Hematopoietic multipotent progenitor cell treated with erythropoietin and hydrocortisone succinate and interleukin-3 and kit ligand, for 8 days (in vitro differentiated cells): ENCODE results near the gene CNST.

Source experiments
- DNase-seq: peaks from one replicate; pipeline ENCODE4 v3.0.0-alpha.2; 2015

The CNST gene, protein sequence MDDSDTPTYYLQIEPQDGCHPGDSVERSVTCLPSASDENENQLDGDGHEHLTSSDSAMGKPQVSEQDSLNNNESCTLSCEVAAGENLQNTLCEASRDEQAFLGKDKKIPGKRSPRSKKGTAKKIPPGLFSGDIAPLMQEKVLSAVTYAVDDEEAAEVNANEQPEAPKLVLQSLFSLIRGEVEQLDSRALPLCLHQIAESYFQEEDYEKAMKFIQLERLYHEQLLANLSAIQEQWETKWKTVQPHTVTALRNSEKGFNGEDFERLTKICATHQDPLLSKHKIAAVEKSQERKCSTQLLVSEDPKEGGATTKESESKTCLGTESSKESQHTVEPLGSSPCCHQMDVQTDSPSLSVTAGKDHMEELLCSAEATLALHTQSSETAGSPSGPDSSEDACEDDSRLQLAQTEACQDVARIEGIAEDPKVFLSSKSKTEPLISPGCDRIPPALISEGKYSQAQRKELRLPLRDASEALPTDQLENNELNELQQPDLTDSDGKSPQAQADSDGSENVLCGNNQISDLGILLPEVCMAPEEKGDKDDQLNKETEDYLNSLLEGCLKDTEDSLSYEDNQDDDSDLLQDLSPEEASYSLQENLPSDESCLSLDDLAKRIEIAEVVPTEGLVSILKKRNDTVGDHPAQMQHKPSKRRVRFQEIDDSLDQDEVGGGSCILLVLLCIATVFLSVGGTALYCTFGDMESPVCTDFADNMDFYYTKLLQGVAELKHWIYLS

DNA sequence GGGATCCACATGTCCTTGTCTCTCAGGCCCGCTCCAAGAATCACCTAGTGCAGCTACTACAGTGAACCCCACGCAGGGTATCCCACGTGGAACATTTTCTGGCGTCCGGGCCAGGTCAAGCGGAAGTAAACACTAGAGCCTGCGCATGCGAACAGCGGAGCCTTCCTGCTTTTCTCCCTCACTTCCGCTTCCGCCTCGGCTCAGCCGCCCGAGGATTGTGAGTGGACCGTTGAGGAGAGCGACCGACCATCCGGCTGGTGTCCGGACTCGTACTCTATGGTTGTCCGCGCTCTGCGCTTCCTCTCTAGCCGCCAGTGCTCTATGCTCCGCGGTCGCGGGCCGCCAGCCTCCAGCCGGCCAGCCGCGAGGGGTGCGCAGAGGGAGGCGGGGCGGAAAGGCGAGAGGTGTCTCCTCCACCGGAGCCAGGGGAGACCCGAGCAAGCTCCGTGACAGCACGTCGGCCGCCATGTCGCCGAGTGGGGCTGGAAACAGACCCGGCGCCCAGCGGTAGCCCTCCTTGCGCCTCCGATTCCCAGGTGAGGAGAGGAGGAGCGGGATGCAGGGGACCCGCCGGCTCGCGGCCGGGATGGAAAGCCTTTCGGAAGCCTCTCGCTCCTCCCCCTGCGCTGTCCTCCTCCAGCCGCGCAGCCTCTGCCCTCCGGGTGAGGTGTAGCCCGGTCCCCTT, at the start of gene CNST, which contains the start of gene TFB2M:
Gene CNST, plus strand, starts transcription at position 329 of the 685 bp plus-strand sequence. CDS start 25,107 bp downstream, outside the sequence.
Gene TFB2M, minus strand, starts transcription at position 134 of the 685 bp plus-strand sequence. Its CDS starts 123 bp downstream, at position 11.
- DNase-seq = peak; percentile 99

DNA sequence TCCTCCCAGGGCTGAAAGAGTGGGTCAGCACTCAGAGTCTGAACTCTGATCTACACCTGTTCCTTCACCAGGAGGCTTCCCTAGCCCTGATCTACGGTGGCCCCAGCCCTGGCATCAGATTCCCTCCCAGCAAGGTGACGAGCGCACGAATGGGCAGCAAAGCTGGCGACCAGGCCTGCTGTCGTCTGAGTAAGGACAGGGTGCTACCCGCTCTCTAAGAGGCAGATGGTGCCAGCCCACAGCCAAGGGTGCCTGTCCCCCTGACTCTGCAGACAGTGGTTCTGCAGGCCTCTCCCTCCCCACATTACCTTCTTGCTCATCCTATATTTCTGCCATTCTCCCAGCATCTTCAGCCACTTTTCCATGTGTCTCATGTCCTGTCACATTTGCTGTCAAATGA, 48.9 kb upstream of the CNST start:
- no peak for DNase-seq

DNA sequence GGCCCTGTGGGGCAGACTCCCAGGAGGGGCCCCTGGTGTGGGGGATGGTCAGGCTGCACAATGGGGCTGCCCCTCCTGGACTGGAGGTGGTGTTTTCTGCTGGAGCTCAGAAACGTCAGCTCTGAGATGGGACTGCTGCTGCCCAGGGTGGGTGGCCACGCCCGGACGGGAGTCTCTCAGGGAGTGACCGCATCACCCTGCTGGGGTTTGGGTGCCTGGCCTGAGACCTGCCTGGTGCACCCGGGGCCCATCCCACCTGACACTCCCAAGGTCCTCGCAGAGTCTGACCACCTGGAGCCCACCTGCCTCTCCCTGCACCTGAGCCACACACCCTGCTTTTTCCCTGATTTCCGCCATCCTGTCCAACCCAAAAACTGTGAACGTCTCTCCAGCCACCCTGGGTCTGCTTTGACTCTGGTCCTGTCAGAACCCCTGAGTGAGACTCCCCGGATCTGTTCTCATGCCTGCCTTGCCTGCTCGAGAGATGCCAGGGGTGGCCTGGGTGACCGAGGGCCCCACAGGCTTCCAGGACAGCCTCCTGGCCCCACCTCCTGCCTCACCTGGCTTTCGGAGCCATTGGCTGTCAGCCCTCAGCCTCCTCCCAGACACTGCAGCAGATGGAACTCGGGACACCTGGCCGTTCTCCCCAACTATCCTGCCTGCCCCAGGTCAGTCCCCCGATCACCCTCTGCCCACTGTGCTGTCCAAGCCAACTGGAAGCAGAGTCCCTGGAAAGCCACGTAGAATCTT, 47.6 kb upstream of the CNST start:
- DNase-seq = no peak

DNA sequence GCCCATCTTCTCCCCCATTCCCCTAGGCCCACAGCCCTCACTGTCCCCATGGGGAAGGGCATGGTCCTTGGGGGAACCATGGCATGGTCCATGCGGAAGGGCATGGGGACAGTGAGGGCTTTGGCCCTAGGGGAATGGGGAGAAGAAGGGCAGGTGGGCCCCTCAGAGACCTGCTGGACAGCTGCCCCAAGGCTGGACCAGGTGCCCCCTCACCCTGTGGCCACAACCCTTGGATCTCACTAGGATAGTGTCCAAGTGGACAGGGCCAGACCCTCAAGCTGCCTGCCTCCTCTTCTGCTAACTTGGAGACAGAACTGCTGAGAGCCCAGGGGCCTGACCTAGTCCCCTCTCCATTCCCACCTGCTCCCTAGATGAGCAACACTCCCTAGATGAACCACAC, 46.7 kb upstream of the CNST start:
- DNase-seq = no peak

DNA sequence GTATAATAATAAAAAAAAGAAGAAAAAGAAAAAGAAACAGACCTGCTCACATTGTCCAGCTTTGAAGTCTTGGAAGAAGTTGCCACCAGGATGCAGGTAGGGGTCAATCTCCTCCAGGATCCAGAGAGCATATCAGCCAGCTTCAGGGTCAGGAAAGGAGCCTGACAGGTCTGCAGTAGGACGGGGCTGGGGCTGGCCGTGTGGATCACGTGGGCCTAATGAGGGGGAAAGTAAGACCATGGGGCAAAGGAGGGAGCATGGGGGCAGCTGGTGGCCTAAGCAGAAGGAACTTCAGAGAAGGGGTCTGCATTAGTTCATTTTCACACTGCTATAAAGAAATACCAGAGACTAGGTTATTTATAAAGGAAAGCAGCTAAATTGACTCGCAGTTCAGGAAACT, 39.9 kb upstream of the CNST start:
- no peak for DNase-seq

DNA sequence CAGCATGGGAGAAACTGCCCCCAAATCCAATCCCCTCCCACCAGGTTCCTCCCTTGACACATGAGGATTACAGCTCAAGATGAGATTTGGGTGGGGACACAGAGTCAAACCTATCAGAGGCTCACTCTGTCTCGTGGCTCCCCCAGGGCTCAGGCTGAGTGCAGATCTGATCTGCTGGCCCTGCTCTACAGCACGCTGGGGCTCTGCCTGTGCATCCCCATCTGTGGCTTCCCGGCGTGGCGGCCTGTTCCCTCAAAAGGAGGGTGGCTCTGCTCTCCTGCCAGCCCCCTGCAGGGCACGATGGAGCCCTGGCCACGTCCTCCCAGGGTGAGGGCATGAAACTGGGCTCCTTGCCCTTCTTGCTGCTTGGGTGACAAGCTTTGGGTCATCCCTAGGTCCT, 39.3 kb upstream of the CNST start:
- no peak for DNase-seq

DNA sequence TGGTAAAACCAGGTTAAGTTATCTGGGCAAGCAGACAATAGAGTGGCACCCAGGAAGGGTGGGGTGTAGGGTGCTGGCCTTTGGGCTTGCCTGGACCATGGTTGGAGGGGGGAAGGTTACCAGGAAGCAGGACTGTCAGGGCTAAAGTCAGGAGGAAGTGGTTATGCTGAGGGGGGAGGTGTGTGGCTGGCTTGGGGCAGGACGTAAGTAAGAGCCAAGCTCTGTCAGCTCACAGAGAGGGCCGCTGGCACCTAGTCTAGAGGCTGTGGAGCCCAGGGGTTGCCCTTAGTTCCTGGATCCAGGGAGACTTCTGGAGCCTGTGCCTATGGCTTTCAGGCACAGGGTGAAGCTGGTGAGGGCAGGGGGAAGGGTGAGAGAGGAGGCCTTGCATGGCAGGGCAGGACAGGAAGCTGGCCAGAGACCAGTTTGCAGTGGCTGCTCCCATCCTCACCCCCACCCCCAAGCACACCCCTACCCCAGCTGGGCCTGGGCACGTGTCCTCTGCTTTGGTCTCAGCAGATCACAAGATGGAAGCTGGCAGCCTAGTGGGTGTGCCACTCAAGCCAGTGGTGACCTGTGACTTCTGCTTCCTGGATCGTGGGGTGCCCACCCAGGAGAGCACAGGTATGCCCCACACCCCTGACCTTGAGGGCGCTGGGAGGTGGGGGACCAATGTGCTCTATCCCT, 38.7 kb upstream of the CNST start:
- peak; percentile 31 for DNase-seq

DNA sequence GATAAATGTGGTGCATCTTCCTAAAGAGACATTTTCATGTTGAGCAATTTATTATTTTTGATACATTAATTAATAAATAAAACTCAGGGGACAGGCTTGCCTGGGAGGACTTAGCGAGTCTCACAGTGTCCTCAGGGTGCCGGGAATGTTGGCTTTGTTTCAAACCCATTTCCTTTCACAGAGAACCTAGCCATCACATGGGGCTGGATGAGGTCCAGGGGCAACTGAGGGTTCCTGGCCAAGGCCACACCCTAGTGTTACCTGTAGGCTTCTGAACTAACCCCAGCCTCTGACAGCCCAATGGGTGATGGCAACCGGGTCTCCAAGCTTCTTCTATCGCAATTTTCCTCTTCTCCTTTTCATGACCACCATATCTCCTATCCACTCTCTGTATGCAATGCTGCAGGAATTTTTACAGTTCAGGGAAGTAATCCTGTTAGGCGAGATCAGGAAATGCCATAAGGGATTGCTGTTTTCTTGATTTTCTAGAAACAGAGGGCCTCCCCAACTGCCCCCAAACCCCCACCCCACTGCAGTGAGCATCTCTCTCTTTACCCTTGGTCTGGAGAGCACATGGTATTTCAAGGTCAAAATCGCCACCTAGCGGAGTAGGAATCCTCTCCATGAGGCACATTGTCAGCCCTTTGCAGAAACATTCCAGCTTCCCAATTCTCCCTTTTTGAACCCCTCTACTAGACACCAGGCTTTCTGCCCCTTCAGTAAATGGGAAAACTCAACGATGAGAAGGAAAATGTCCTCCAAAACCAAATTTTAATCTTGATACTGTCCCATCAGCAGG, 37.1 kb upstream of the CNST start:
- DNase-seq = no peak

DNA sequence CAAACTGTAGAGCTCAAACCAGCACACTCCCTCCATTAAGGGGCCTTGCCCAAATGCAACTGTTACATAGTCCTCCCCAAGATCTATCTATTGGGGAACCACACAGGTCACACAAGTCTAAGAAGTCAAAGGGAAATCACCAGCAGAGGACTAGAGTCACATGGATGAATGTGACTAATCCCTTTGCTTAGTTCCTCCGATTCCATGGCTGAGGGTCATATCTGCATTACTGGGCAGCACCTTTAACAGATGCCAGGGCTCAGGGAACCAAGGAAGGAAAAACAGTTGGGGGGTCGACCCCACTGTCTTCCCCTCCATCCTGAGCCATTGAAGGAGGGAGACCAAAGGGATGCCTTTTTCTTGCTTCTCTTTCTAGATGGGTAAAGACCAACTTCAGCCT, 35.8 kb upstream of the CNST start:
- no peak for DNase-seq

DNA sequence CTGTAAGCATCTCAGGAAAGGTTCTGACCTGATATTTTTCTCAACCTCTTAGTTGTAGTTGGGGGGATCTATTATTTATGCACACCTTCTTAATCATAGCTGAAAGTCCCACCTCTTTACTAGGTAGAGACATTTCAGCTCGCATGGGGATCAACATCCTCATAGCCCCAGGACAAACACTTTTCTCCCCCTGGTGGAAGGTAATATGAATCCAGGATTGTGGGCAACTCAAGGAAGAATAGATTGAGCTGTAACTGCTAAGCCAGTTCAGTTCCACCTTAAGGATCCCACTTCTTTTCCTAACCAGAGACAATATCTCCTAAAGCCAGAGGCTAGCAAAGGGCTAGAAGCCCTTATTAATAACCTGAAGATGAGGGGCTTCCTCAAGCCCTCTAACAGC, 33.7 kb upstream of the CNST start:
- DNase-seq = no peak

DNA sequence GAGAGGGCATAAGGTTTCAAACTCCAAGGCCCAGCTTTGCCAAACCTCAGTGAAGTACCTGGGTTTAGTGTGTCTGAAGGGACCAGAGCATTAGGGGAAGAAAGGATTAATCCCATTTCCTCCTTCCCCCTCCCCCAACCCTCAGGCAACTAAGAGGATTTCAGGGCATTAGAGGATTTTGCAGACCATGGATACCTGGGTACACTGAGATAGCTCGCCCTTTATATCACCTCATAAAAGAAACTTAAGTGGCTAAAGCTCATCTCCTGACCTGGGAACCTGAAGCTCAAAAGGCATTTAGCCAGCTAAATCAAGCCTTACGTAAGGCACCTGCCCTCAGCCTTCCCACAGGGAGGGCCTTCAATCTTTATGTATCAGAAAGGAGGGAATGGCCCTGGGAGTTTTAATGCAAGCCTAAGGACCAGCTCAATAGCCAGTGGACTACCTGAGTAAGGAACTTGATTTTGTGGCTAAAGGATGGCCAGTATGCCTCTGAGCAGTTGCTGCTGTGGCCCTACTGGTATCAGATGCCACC, 32.8 kb upstream of the CNST start:
- DNase-seq = no peak

DNA sequence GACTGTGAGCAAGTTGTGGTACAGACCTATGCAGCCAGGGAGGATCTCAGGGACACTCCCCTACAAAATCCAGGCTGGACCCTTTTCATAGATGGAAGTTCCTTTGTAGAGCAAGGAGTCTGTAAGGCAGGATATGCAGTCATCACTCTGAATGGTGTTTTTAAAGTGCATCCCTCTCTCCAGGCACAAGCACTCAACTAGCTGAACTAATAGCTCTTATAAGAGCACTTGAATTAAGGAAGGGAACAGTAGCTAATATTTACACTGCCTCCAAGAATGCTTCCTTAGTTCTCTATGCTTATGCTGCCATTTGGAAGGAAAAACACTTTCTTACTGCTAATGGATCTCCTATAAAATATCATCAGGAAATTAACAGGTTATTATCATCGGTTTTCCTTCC, 32.1 kb upstream of the CNST start:
- DNase-seq = no peak

DNA sequence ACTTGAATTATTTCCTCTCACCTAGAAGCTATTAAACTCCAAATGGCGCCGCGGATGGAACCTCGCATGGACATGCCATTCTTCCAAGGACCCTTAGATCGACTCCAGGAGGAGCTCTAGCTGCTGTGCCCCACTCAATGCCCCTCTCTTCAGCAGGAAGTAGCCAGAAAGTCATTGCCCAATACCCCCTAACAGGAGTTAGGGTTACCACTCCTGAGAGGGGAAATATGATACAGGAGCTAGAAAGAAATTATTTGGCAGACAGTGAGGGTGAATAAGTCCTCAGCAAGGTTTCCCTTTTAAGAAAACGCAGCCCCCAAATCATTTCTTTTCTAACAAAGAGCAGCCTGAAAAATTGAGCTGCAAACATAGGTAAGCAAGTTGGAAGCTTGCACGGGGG, 28.8 kb upstream of the CNST start:
- DNase-seq = no peak

DNA sequence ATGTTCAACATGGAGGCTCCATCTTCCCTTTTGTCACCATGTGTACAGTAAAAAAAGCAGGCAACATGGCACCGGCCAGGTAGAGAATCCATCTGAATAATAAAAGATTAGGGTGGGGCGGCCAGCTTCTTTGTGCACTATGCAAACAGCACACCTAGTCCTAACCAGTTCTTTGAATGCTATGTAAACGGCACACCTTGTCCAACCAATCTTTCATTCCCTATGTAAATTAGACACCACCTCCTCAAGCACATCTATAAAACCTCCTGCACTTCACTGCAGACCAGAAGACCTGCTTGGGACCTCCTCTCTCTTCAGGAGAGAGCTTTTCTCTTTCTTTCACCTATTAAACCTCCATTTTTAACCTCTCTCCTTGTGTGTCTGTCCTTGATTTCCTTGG, 28.4 kb upstream of the CNST start:
- DNase-seq = no peak

DNA sequence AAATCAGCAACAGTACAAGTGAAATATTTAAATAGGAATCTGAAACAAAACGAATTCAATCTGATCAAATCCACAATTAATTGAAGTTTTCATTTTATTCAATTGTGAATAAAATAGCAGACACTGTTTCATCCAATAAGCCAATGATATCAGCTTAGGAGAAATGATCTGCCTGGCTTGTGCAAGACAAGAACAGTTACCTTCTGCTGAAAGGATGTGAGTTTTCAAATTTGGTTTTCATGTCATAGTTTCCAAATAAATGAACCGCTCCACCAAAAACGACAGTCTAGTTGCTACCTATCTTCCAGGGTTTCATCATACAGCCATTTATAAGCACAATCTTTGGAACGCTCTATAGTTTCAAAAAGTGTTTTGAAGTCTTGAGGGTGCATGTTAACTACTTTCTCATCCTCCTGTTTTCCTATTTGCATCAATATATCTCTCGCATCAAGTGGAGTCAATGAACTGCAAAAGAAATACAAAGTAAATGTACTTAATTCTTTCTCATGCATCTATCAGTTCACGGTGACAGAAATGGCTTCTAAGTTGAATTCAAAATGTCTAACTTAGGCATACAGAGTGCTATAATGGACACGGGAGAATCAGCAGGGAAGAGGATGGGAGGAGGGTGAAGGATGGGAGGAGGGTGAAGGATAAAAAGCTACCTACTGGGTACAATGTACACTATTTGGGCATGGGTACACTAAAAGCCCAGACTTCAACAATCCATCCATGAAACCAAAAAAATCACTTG, 25.3 kb upstream of the CNST start:
- no peak for DNase-seq

DNA sequence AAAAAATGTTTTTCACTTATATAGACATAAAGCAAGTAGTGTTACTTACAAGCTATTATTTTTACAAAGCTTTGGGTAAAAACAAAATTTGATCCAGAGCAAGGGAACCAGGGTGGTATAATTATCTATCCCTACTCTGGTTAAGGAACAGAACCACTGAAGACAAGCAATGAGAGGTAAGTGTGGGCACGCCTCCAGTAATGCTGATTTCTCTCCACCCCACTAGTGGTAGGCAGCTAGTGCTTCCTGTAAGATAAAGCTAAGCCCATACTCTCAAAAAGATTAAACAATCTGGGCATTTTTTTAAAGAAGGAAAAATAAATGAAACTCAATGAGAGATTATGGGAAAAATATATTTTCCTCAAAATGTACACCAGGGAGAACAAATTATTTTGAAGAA, 22.3 kb upstream of the CNST start:
- DNase-seq = no peak

DNA sequence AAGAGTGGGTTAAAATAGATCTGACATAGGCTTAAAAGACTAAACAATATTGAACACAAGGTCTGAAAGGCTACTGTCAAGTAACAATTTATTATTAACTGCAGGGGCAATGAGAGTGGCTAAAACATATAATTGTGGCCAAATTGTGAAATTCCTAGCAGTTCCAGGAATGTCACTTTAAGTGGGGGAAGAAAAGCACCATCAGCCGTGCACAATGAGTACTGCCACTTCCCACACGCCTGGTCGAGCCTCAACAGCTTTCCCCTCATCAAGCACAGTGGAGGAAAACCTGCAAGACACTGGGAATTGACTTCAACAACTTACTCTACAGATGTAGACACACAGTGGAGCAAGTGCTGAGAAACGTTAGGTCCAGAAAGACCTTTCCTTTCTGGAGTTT, 16.6 kb upstream of the CNST start:
- no peak for DNase-seq

DNA sequence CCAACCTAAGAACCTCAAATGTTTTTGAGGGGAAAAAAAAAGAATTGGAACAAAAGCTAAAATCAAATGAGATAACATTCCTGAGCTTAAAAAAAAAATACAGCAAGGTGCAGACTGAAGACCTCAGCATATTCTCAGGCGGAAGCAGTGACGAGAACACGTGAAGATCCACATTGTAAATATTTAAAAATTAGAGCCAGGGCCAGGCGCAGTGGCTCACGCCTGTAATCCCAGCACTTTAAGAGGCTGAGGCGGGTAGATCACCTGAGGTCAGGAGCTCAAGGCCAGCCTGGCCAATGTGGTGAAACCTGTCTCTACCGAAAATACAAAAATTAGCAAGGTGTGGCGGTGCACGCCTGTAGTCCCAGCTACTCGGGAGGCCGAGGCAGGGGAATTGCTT, 15.9 kb upstream of the CNST start:
- DNase-seq = no peak

DNA sequence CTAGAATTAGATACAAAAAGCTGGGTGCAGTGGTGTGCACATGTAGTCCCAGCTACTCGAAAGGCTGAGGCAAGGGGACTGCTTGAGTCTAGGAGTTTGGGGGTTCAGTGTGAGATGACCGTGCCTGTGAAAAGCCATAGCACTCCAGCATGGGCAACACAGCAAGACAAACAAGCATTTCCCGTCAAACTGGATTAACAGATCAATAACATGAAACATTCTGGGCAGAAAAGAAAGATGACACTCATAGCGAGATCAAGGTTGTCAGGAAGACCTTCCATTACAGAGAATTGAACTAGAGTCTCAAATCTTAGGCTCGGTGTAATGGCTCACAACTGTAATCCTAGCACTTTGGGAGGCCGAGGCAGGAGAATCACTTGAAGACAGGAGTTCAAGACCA, 14.1 kb upstream of the CNST start:
- DNase-seq = no peak

DNA sequence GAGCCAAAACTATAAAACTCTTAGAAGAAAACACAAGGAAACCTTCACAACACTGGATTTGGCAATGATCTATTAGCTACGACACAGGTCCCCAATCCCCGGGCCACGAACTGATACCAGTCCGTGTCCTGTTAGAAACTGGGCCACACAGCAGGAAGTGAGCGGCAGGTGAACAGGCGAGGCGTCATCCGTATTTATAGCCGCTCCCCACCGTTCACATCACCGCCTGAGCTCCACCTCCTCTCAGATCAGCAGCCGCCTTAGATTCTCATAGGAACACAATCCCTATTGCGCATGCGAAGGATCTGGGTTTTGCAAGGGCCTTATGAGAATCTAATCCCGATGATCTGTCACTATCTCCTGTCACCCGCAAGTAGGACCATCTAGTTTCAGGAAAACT, 12.1 kb upstream of the CNST start:
- DNase-seq = no peak

DNA sequence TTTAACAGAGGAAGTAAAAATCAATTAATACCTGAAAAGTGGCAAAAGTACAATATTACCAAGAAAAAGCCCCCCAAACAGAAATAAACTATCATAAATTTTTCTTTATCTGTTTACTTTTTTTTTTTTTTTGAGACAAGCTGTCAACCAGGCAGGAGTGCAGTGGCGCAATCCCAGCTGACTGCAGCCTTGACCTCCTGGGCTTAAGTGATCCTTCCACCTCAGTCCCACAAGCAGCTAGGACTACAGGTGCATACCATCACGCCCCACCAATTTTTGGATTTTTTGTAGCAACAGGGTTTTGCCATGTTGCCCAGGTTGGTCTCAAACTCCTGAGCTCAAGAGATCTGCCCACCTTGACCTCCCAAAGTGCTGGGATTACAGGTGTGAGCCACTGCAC, 8.2 kb upstream of the CNST start:
- no peak for DNase-seq
